H9 (cell line): ENCODE results near the gene ITGB6. TPM values are rescaled to one million over a fixed set of nuclear protein-coding genes. Genes with fewer than 3 reads are reported as not detected.

Experiments
- DNase-seq: peaks from one replicate; pipeline ENCODE4 v3.0.0-alpha.2; 2017
- H2AFZ ChIP-seq: one replicate; pipeline ENCODE4 v1.6.1; 2013; ENCODE audit warnings: mild to moderate bottlenecking, low read length, control low read depth, moderate library complexity
- H2AK5ac ChIP-seq: 2 replicates; pipeline ENCODE4 v1.6.1; 2013; ENCODE audit warnings: low read length, control low read depth, mixed read lengths; ENCODE audit not compliant: insufficient read length
- H2BK120ac ChIP-seq: one replicate; pipeline ENCODE4 v1.6.1; 2013; ENCODE audit warnings: low read depth, mild to moderate bottlenecking, low read length, control low read depth, inconsistent platforms; ENCODE audit not compliant: poor library complexity, severe bottlenecking
- H2BK12ac ChIP-seq: 2 replicates; pipeline ENCODE4 v1.6.1; 2013; ENCODE audit warnings: low read length, control low read depth, mixed read lengths, low read depth; ENCODE audit not compliant: insufficient read length
- H2BK15ac ChIP-seq: 2 replicates; pipeline ENCODE4 v1.6.1; 2013; ENCODE audit warnings: low read depth, low read length, control low read depth
- H2BK20ac ChIP-seq: one replicate; pipeline ENCODE4 v1.6.1; 2013; ENCODE audit warnings: low read depth, mild to moderate bottlenecking, low read length, control low read depth, inconsistent platforms; ENCODE audit not compliant: poor library complexity, severe bottlenecking
- H2BK5ac ChIP-seq: 2 replicates; pipeline ENCODE4 v1.6.1; 2013; ENCODE audit warnings: low read length, control low read depth, mixed read lengths; ENCODE audit not compliant: insufficient read length
- H3K14ac ChIP-seq: 2 replicates; pipeline ENCODE4 v1.6.1; 2013; ENCODE audit warnings: low read length, control low read depth; ENCODE audit not compliant: insufficient read depth
- H3K18ac ChIP-seq: 2 replicates; pipeline ENCODE4 v1.6.1; 2013; ENCODE audit warnings: low read depth, mild to moderate bottlenecking, mixed read lengths, low read length, control low read depth; ENCODE audit not compliant: insufficient read length
- H3K23ac ChIP-seq: 2 replicates; pipeline ENCODE4 v1.6.1; 2013; ENCODE audit warnings: low read length, control low read depth, mixed read lengths, low read depth; ENCODE audit not compliant: insufficient read length
- H3K23me2 ChIP-seq: 2 replicates; pipeline ENCODE4 v1.6.1; 2013; ENCODE audit warnings: low read depth, mild to moderate bottlenecking, mixed read lengths, low read length, control low read depth; ENCODE audit not compliant: insufficient read length, poor library complexity, severe bottlenecking
- H3K27ac ChIP-seq: 2 replicates; pipeline ENCODE4 v1.5.1; 2013; ENCODE audit warnings: low read length, control low read depth, mixed read lengths, low read depth; ENCODE audit not compliant: insufficient read length
- H3K27me3 ChIP-seq: 2 replicates; pipeline ENCODE4 v1.6.1; 2013; ENCODE audit warnings: low read length, control low read depth, inconsistent platforms; ENCODE audit not compliant: insufficient read depth
- H3K4ac ChIP-seq: 2 replicates; pipeline ENCODE4 v1.6.1; 2013; ENCODE audit warnings: low read depth, mild to moderate bottlenecking, control low read depth, inconsistent platforms, low read length, moderate library complexity
- H3K4me1 ChIP-seq: 2 replicates; pipeline ENCODE4 v1.6.1; 2013; ENCODE audit warnings: low read length, control low read depth, inconsistent platforms; ENCODE audit not compliant: insufficient read depth
- H3K4me2 ChIP-seq: 2 replicates; pipeline ENCODE4 v1.6.1; 2013; ENCODE audit warnings: low read length, control low read depth, mixed read lengths; ENCODE audit not compliant: insufficient read length, insufficient read depth
- H3K56ac ChIP-seq: 2 replicates; pipeline ENCODE4 v1.6.1; 2013; ENCODE audit warnings: low read depth, mild to moderate bottlenecking, mixed read lengths, low read length, control low read depth; ENCODE audit not compliant: insufficient read length
- H3K79me1 ChIP-seq: 2 replicates; pipeline ENCODE4 v1.6.1; 2013; ENCODE audit warnings: low read depth, mild to moderate bottlenecking, moderate library complexity, low read length, control low read depth, inconsistent platforms; ENCODE audit not compliant: insufficient read depth, poor library complexity, severe bottlenecking
- H3K79me2 ChIP-seq: 2 replicates; pipeline ENCODE4 v1.6.1; 2013; ENCODE audit warnings: low read length, control low read depth, inconsistent platforms; ENCODE audit not compliant: insufficient read depth
- H3K9ac ChIP-seq: 2 replicates; pipeline ENCODE4 v1.6.1; 2013; ENCODE audit warnings: low read length, control low read depth, mixed read lengths; ENCODE audit not compliant: insufficient read length; ENCODE audit errors: extremely low read depth
- H3K9me3 ChIP-seq: one replicate; pipeline ENCODE4 v1.6.1; 2013; ENCODE audit warnings: low read depth, low read length, inconsistent platforms; ENCODE audit not compliant: control insufficient read depth
- H3T11ph ChIP-seq: one replicate; pipeline ENCODE4 v1.6.1; 2013; ENCODE audit warnings: mild to moderate bottlenecking, low read length, control low read depth, inconsistent platforms
- H4K20me1 ChIP-seq: one replicate; pipeline ENCODE4 v1.6.1; 2013; ENCODE audit not compliant: control insufficient read depth, insufficient read length, insufficient read depth
- H4K5ac ChIP-seq: 2 replicates; pipeline ENCODE4 v1.6.1; 2013; ENCODE audit warnings: low read depth, mild to moderate bottlenecking, mixed read lengths, low read length, control low read depth; ENCODE audit not compliant: insufficient read length
- H4K8ac ChIP-seq: replicated peaks from 2 replicates; pipeline ENCODE4 v1.6.1; 2013; ENCODE audit warnings: low read length, control low read depth, mixed read lengths, low read depth; ENCODE audit not compliant: insufficient read length
- H4K91ac ChIP-seq: 2 replicates; pipeline ENCODE4 v1.6.1; 2013; ENCODE audit warnings: low read depth, mild to moderate bottlenecking, moderate library complexity, mixed read lengths, low read length, control low read depth; ENCODE audit not compliant: insufficient read length
- H3K27ac Mint-ChIP-seq, 3 experiments: 2 replicates in 2 of 3; 3 replicates in 1 of 3; pipeline ENCODE4 v1.8.0; 2020 to 2021; ENCODE audit warnings: mixed read lengths in 3 of 3, mild to moderate bottlenecking in 1 of 3, moderate library complexity in 1 of 3
- H3K27me3 Mint-ChIP-seq: 2 replicates; pipeline ENCODE4 v1.8.0; 2021; ENCODE audit warnings: low read depth, mild to moderate bottlenecking, moderate library complexity, mixed read lengths
- H3K36me3 Mint-ChIP-seq, 3 experiments: 2 replicates in 2 of 3; 3 replicates in 1 of 3; pipeline ENCODE4 v1.8.0; 2020 to 2021; ENCODE audit warnings: low read depth in 3 of 3, mixed read lengths in 3 of 3; ENCODE audit not compliant: insufficient read depth in 1 of 3
- H3K4me1 Mint-ChIP-seq, 2 experiments: 2 replicates each; pipeline ENCODE4 v1.8.0; 2020; ENCODE audit warnings: mixed read lengths in 2 of 2
- H3K4me3 Mint-ChIP-seq, 2 experiments: 2 replicates in 1 of 2; 3 replicates in 1 of 2; pipeline ENCODE4 v1.8.0; 2020 to 2021; ENCODE audit warnings: mild to moderate bottlenecking in 2 of 2, mixed read lengths in 2 of 2, moderate library complexity in 1 of 2
- H3K9me3 Mint-ChIP-seq, 2 experiments: 2 replicates in 1 of 2; 3 replicates in 1 of 2; pipeline ENCODE4 v1.8.0; 2020; ENCODE audit warnings: mild to moderate bottlenecking in 2 of 2, mixed read lengths in 2 of 2, moderate library complexity in 1 of 2
- CTCF ChIP-seq: fragments of 200-600 bp; sonication (generic); conservative IDR thresholded peaks from 3 replicates; pipeline ENCODE4 v1.8.0; 2021; ENCODE audit warnings: antibody characterized with exemption, mild to moderate bottlenecking
- WGBS: extraction: QIAGEN DNeasy Blood & Tissue Kit; methylation state at CpG from one replicate; pipeline ENCODE4 v1.1.7; 2013; ENCODE audit warnings: missing lambda C conversion rate, low lambda C conversion rate, mixed read lengths; ENCODE audit not compliant: insufficient read length; ENCODE audit errors: extremely low coverage; 5-methylcytosine and 5-hydroxymethylcytosine counted together
- total RNA-seq: library from RNA; stranded (reverse); gene quantifications from 2 replicates; pipeline ENCODE4 v1.2.1, GENCODE V29; 2021

Gene ITGB6
- total RNA-seq, 1 experiment from 2014 or later = not detected

- no peaks in the 10 kb centered on the region for H3K36me3 Mint-ChIP-seq
- Histone ChIP-seq H2BK20ac (no peak overlapping the region), H2BK12ac (no peak overlapping the region), H3K4ac (no peak overlapping the region), H2BK15ac (no peak overlapping the region), H2BK5ac (no peak overlapping the region), H3K18ac (no peak overlapping the region), H2AFZ (no peak overlapping the region), H3T11ph (no peak overlapping the region), H3K56ac (no peak overlapping the region), H3K4me2 (no peak overlapping the region), H2BK120ac (no peak overlapping the region), H3K27ac (no peak overlapping the region), H3K79me1 (no peaks in the 10 kb centered on the region), H2AK5ac (no peak overlapping the region), H3K9ac (no peak overlapping the region), H4K91ac (no peak overlapping the region), H3K27me3 (no peaks in the 10 kb centered on the region), H3K79me2 (no peaks in the 10 kb centered on the region; the same call in 1 of the 2 replicates), H4K5ac (no peak overlapping the region), H3K9me3 (no peaks in the 10 kb centered on the region), H4K20me1 (no peaks in the 10 kb centered on the region), H4K8ac (no peak overlapping the region), H3K4me1 (no peaks in the 10 kb centered on the region), H3K14ac (no peak overlapping the region), H3K23ac (no peak overlapping the region), H3K23me2 (no peaks in the 10 kb centered on the region)
- no peak overlapping the region; a peak in 1 of 7 replicates for H3K27ac Mint-ChIP-seq
- H3K9me3 Mint-ChIP-seq = no peaks in the 10 kb centered on the region
- no peak overlapping the region for H3K4me3 Mint-ChIP-seq
- no CpG with 5 or more reads among the region's 1 CpG for WGBS
- peaks cover 0 to 3% of the 10 kb centered on the region in 2 experiments; a peak in 2 of 4 replicates for H3K4me1 Mint-ChIP-seq
- TF ChIP-seq CTCF = no peak
- no peak for DNase-seq
- no peaks in the 10 kb centered on the region for H3K27me3 Mint-ChIP-seq
These were observed 29.5 kb upstream of the ITGB6 start for GRCh38 chr2:160229591-160229990.
